Hepatocyte (in vitro differentiated cells): ENCODE results near the gene TNFAIP1. TPM values are rescaled to one million over a fixed set of nuclear protein-coding genes. Genes with fewer than 3 reads are reported as not detected.

Experiments
- DNase-seq: peaks from one replicate; pipeline ENCODE4 v3.0.0-alpha.2; 2016; ENCODE audit warnings: low spot score
- H2AFZ ChIP-seq: fragments of 200-600 bp; sonication (generic); 2 replicates; pipeline ENCODE4 v1.6.0; 2016; ENCODE audit warnings: antibody characterized with exemption, mild to moderate bottlenecking
- H3K27ac ChIP-seq: fragments of 200-600 bp; sonication (generic); 2 replicates; pipeline ENCODE4 v1.5.1; 2016; ENCODE audit warnings: mild to moderate bottlenecking
- H3K27me3 ChIP-seq: fragments of 200-600 bp; sonication (generic); 2 replicates; pipeline ENCODE4 v1.6.1; 2016
- H3K36me3 ChIP-seq: fragments of 200-600 bp; sonication (generic); replicated peaks from 2 replicates; pipeline ENCODE4 v1.5.1; 2016; ENCODE audit warnings: low read depth; ENCODE audit not compliant: insufficient read depth
- H3K4me1 ChIP-seq: fragments of 200-600 bp; sonication (generic); 2 replicates; pipeline ENCODE4 v1.5.1; 2016; ENCODE audit warnings: mild to moderate bottlenecking, moderate library complexity; ENCODE audit not compliant: insufficient read depth
- H3K4me2 ChIP-seq: fragments of 200-600 bp; sonication (generic); 2 replicates; pipeline ENCODE4 v1.6.0; 2016
- H3K4me3 ChIP-seq: fragments of 200-600 bp; sonication (generic); 2 replicates; pipeline ENCODE4 v1.5.1; 2016; ENCODE audit warnings: mild to moderate bottlenecking
- H3K79me2 ChIP-seq: fragments of 200-600 bp; sonication (generic); 2 replicates; pipeline ENCODE4 v1.6.0; 2017; ENCODE audit warnings: mild to moderate bottlenecking
- H3K9me2 ChIP-seq: fragments of 200-600 bp; sonication (generic); replicated peaks from 2 replicates; pipeline ENCODE4 v1.6.0; 2017; ENCODE audit warnings: mild to moderate bottlenecking; ENCODE audit not compliant: insufficient read depth
- H3K9me3 ChIP-seq: fragments of 200-600 bp; sonication (generic); 2 replicates; pipeline ENCODE4 v1.5.1; 2016; ENCODE audit warnings: low read depth, mild to moderate bottlenecking
- H4K20me1 ChIP-seq: fragments of 200-600 bp; sonication (generic); 2 replicates; pipeline ENCODE4 v1.6.0; 2016; ENCODE audit warnings: mild to moderate bottlenecking; ENCODE audit not compliant: insufficient read depth, poor library complexity, severe bottlenecking
- CTCF ChIP-seq: fragments of 200-600 bp; sonication (generic); IDR thresholded peaks from 2 replicates; pipeline ENCODE4 v1.5.1; 2016; ENCODE audit warnings: antibody characterized with exemption, mild to moderate bottlenecking; ENCODE audit not compliant: poor library complexity
- EZH2 ChIP-seq: fragments of 200-600 bp; sonication (generic); IDR thresholded peaks from 2 replicates; pipeline ENCODE4 v1.6.1; 2016; ENCODE audit warnings: antibody characterized with exemption, mild to moderate bottlenecking, borderline replicate concordance
- EZH2phosphoT487 ChIP-seq: fragments of 200-600 bp; sonication (generic); IDR thresholded peaks from one replicate; pipeline ENCODE4 v1.6.1; 2018; ENCODE audit warnings: antibody characterized with exemption, mild to moderate bottlenecking, low read depth, moderate library complexity; ENCODE audit not compliant: unreplicated experiment, severe bottlenecking
- WGBS: methylation state at CpG from one replicate; pipeline ENCODE4 v1.1.6; 2016; ENCODE audit warnings: low lambda C conversion rate; ENCODE audit errors: missing lambda C conversion rate; 5-methylcytosine and 5-hydroxymethylcytosine counted together
- polyA plus RNA-seq: library from polyadenylated mRNA; unstranded; fragments of >200 nt; fragmentation: Nextera tagmentation; extraction: Ambion mirVana; gene quantifications from 2 replicates; pipeline ENCODE4 v1.2.1, GENCODE V29; 2016
- total RNA-seq: library from RNA; depleted of rRNA; stranded (reverse); fragments of >200 nt; gene quantifications from 2 replicates; pipeline ENCODE4 v1.2.3, GENCODE V29; 2014

TNFAIP1 gene
- total and polyA plus RNA-seq, 2 experiments from 2014 or later: 37.6 to 39.0 TPM

GRCh38 chr17:28388106-28388505 lies 52.5 kb downstream of the TNFAIP1 start:
- Histone ChIP-seq H3K9me2 (no peaks in the 10 kb centered on the region), H3K9me3 (no peaks in the 10 kb centered on the region), H3K36me3 (no peaks in the 10 kb centered on the region), H3K4me1 (peaks cover 4% of the 10 kb centered on the region), H3K4me3 (no peak overlapping the region), H3K4me2 (no peak overlapping the region), H3K79me2 (no peaks in the 10 kb centered on the region), H4K20me1 (no peaks in the 10 kb centered on the region), H3K27ac (no peak overlapping the region), H2AFZ (no peak overlapping the region), H3K27me3 (no peaks in the 10 kb centered on the region)
- TF ChIP-seq CTCF (no peak), EZH2 (no peak), EZH2phosphoT487 (no peak)
- DNase-seq: peak; percentile 3
- 97% methylated on average over 11 of the region's 11 CpGs for WGBS

- no peaks in the 10 kb centered on the region for H4K20me1 ChIP-seq
- H3K27ac ChIP-seq: no peak overlapping the region
- no peak overlapping the region for H3K4me3 ChIP-seq
- H3K9me3 ChIP-seq: no peaks in the 10 kb centered on the region
- H3K4me2 ChIP-seq: no peak overlapping the region
- no peak overlapping the region for H2AFZ ChIP-seq
- no peak for DNase-seq
- no peaks in the 10 kb centered on the region for H3K27me3 ChIP-seq
- no peaks in the 10 kb centered on the region for H3K79me2 ChIP-seq
- WGBS: 26% methylated on average over 1 of the region's 1 CpG
- H3K4me1 ChIP-seq: peaks cover 8% of the 10 kb centered on the region
- H3K36me3 ChIP-seq: no peaks in the 10 kb centered on the region
- no peak for TF ChIP-seq EZH2phosphoT487
- TF ChIP-seq CTCF: no peak
- no peak for TF ChIP-seq EZH2
- H3K9me2 ChIP-seq: no peaks in the 10 kb centered on the region
These were observed 54.6 kb downstream of the TNFAIP1 start for GRCh38 chr17:28390141-28390540.

- H3K79me2 ChIP-seq: no peaks in the 10 kb centered on the region
- H3K9me2 ChIP-seq: no peaks in the 10 kb centered on the region
- H3K4me1 ChIP-seq: peaks cover 11% of the 10 kb centered on the region
- H3K9me3 ChIP-seq: no peaks in the 10 kb centered on the region
- H3K36me3 ChIP-seq: no peaks in the 10 kb centered on the region
- H4K20me1 ChIP-seq: no peaks in the 10 kb centered on the region
- H3K4me3 ChIP-seq: no peak overlapping the region
- no peak for TF ChIP-seq EZH2
- no peak for TF ChIP-seq EZH2phosphoT487
- no peak for TF ChIP-seq CTCF
- DNase-seq: no peak
- 48% methylated on average over 2 of the region's 2 CpGs for WGBS
- no peak overlapping the region for H3K4me2 ChIP-seq
- H2AFZ ChIP-seq: no peak overlapping the region
- H3K27ac ChIP-seq: no peak overlapping the region
- H3K27me3 ChIP-seq: no peaks in the 10 kb centered on the region
These were observed 55.0 kb downstream of the TNFAIP1 start for GRCh38 chr17:28390563-28390962.

- no peak overlapping the region for H3K4me2 ChIP-seq
- no peaks in the 10 kb centered on the region for H3K79me2 ChIP-seq
- no peaks in the 10 kb centered on the region for H3K9me2 ChIP-seq
- H3K9me3 ChIP-seq: no peaks in the 10 kb centered on the region
- H3K4me3 ChIP-seq: no peak overlapping the region
- H4K20me1 ChIP-seq: no peaks in the 10 kb centered on the region
- no peak overlapping the region for H2AFZ ChIP-seq
- no peak overlapping the region for H3K27ac ChIP-seq
- H3K4me1 ChIP-seq: peaks cover 11% of the 10 kb centered on the region
- 100% methylated on average over 1 of the region's 1 CpG for WGBS
- no peaks in the 10 kb centered on the region for H3K36me3 ChIP-seq
- no peak for TF ChIP-seq CTCF
- no peak for DNase-seq
- no peaks in the 10 kb centered on the region for H3K27me3 ChIP-seq
These were observed 55.4 kb downstream of the TNFAIP1 start for GRCh38 chr17:28390984-28391383.
